AG09309 (cell line): ENCODE data around the gene NT5M.

Experiments used
- DNase-seq: peaks from one replicate; pipeline ENCODE4 v3.0.0-alpha.2; 2010; ENCODE audit warnings: low read depth
- H3K4me3 ChIP-seq: 2 replicates; pipeline ENCODE4 v1.5.1; 2011; ENCODE audit warnings: mild to moderate bottlenecking, low read depth, low read length, moderate library complexity; ENCODE audit not compliant: control insufficient read depth
- CTCF ChIP-seq: IDR thresholded peaks from 2 replicates; pipeline ENCODE4 v1.5.1; 2011; ENCODE audit warnings: mild to moderate bottlenecking, low read depth, low read length, inconsistent platforms; ENCODE audit not compliant: insufficient read depth, control insufficient read depth; ENCODE audit errors: missing control alignments

Gene NT5M

GRCh38 chr17:17372856-17373520 lies 69.8 kb downstream of the NT5M start:
- TF ChIP-seq CTCF = no peak
- DNase-seq = no peak
- H3K4me3 ChIP-seq = no peak overlapping the region

- DNase-seq = peak; percentile 38
- no peak for TF ChIP-seq CTCF
- no peak overlapping the region for H3K4me3 ChIP-seq
These were observed 72.7 kb downstream of the NT5M start for GRCh38 chr17:17375841-17376240.

GRCh38 chr17:17376362-17376761 lies 73.2 kb downstream of the NT5M start:
- no peak for TF ChIP-seq CTCF
- DNase-seq = no peak
- H3K4me3 ChIP-seq = no peak overlapping the region

- no peak for DNase-seq
- H3K4me3 ChIP-seq = no peak overlapping the region
- no peak for TF ChIP-seq CTCF
These were observed 74.1 kb downstream of the NT5M start for GRCh38 chr17:17377071-17377967.

GRCh38 chr17:17379197-17379991 lies 76.2 kb downstream of the NT5M start:
- DNase-seq = no peak
- TF ChIP-seq CTCF = no peak
- H3K4me3 ChIP-seq = no peak overlapping the region

- H3K4me3 ChIP-seq = no peak overlapping the region
- TF ChIP-seq CTCF = no peak
- DNase-seq = no peak
These were observed 77.2 kb downstream of the NT5M start for GRCh38 chr17:17380145-17380925.
